OCI-LY3 (cell line): ENCODE data around the gene NAP1L1.

Source experiments
- H2AFZ ChIP-seq: fragments of 200-600, 300-600 bp; shearing (Covaris generic); 2 replicates; pipeline ENCODE4 v1.6.0; 2014; ENCODE audit warnings: antibody characterized with exemption, low read depth, low read length
- H3K27ac ChIP-seq: fragments of 200-600, 300-600 bp; sonication (generic); 2 replicates; pipeline ENCODE4 v1.5.1; 2014; ENCODE audit warnings: mild to moderate bottlenecking, low read length, moderate library complexity, mixed read lengths
- H3K27me3 ChIP-seq: fragments of 200-600, 300-600 bp; sonication (generic); 2 replicates; pipeline ENCODE4 v1.6.1; 2014; ENCODE audit warnings: low read depth, low read length, mixed read lengths
- H3K36me3 ChIP-seq: fragments of 200-600, 300-600 bp; sonication (generic); replicated peaks from 2 replicates; pipeline ENCODE3; 2014; ENCODE audit warnings: low read depth, low read length, mixed read lengths
- H3K4me1 ChIP-seq: fragments of 300-600, 200-600 bp; sonication (generic); 2 replicates; pipeline ENCODE4 v1.6.1; 2014; ENCODE audit warnings: low read length, mixed read lengths
- H3K4me2 ChIP-seq: fragments of 200-600, 300-600 bp; sonication (generic); 2 replicates; pipeline ENCODE4 v1.6.1; 2014; ENCODE audit warnings: low read length, mixed read lengths
- H3K4me3 ChIP-seq: fragments of 300-600, 200-600 bp; sonication (generic); 2 replicates; pipeline ENCODE4 v1.5.1; 2014; ENCODE audit warnings: antibody characterized with exemption, mild to moderate bottlenecking, low read length, moderate library complexity
- H3K79me2 ChIP-seq: fragments of 300-600, 200-600 bp; shearing (Covaris generic); 2 replicates; pipeline ENCODE4 v1.6.1; 2014; ENCODE audit warnings: mild to moderate bottlenecking, low read length, mixed read lengths
- H3K9ac ChIP-seq: fragments of 300-600, 200-600 bp; shearing (Covaris generic); 2 replicates; pipeline ENCODE4 v1.6.0; 2014; ENCODE audit warnings: mild to moderate bottlenecking, low read length, moderate library complexity
- H3K9me3 ChIP-seq: fragments of 200-600, 300-600 bp; shearing (Covaris generic); 2 replicates; pipeline ENCODE4 v1.6.1; 2014; ENCODE audit warnings: low read length, mixed read lengths; ENCODE audit not compliant: insufficient read depth
- H4K20me1 ChIP-seq: fragments of 200-600, 300-600 bp; sonication (generic); 2 replicates; pipeline ENCODE4 v1.6.1; 2016; ENCODE audit warnings: low read length, mixed read lengths; ENCODE audit not compliant: insufficient read depth
- EZH2phosphoT487 ChIP-seq: fragments of 200-600 bp; shearing (Covaris generic); IDR thresholded peaks from 2 replicates; pipeline ENCODE4 v1.6.1; 2018; ENCODE audit warnings: antibody characterized with exemption, mixed run types, low read depth
- TF ChIP-seq, protein P1 (sequence below): fragments of 200-600, 300-600 bp; sonication (generic); IDR thresholded peaks from 2 replicates; pipeline ENCODE4 v1.5.1; 2014; ENCODE audit warnings: antibody characterized with exemption, low read length, low read depth

The NAP1L1 gene

DNA sequence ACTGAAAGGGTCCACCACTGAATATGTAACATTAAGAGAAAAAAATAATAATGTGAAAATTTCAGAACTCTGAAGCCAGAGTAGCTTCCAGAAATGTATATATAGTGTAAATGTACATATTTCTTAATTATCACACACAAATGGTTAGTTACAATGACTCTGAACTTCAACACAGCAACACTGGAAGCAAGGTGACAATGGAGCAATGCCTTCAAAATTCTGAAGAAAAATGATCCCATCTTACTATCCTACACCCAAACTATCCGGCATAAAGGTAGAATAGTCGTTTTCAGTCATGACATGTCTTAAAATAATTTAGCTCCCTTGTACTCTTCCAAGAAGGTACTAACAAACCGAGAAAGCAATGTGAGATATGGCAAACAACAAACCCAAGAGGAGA is 11.9 kb downstream of the NAP1L1 start:
- no peak overlapping the region for H3K4me2 ChIP-seq
- no peak overlapping the region for H3K4me3 ChIP-seq
- H3K27ac ChIP-seq: no peak overlapping the region
- peaks cover 100% of the 10 kb centered on the region for H3K79me2 ChIP-seq
- no peaks in the 10 kb centered on the region for H3K9me3 ChIP-seq
- H3K36me3 ChIP-seq: peaks cover 59% of the 10 kb centered on the region
- peaks cover 18% of the 10 kb centered on the region for H3K4me1 ChIP-seq
- no peak for TF ChIP-seq EZH2phosphoT487
- TF ChIP-seq, protein P1, sequence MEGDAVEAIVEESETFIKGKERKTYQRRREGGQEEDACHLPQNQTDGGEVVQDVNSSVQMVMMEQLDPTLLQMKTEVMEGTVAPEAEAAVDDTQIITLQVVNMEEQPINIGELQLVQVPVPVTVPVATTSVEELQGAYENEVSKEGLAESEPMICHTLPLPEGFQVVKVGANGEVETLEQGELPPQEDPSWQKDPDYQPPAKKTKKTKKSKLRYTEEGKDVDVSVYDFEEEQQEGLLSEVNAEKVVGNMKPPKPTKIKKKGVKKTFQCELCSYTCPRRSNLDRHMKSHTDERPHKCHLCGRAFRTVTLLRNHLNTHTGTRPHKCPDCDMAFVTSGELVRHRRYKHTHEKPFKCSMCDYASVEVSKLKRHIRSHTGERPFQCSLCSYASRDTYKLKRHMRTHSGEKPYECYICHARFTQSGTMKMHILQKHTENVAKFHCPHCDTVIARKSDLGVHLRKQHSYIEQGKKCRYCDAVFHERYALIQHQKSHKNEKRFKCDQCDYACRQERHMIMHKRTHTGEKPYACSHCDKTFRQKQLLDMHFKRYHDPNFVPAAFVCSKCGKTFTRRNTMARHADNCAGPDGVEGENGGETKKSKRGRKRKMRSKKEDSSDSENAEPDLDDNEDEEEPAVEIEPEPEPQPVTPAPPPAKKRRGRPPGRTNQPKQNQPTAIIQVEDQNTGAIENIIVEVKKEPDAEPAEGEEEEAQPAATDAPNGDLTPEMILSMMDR: no peak
- H3K9ac ChIP-seq: no peak overlapping the region
- H3K27me3 ChIP-seq: no peaks in the 10 kb centered on the region
- no peak overlapping the region for H2AFZ ChIP-seq
- peaks cover 99% of the 10 kb centered on the region for H4K20me1 ChIP-seq

DNA sequence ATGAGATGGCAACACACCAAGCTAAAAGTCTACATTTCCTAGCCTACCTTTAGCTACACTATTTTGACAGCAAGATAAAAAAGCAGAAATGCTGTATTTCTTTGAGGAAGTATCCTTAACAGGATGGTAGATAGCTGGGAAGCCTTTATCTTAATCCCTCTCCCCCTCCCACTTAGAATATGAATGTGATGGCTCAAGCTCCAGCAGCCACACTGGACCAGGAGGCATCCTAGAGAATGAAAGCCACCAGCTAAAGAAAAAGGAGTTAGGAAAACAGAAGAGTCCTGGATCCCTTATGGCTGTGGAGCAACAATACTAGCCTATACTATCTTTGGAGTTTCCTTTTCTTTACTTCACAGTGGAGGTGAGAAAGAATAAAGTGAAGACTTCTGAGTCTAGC is 15.1 kb downstream of the NAP1L1 start:
- Histone ChIP-seq H3K4me1 (peaks cover under 1% of the 10 kb centered on the region), H3K9me3 (0 out of 2 replicates have a peak, but pooled peaks cover 2% of the 10 kb centered on the region), H3K4me2 (no peak overlapping the region), H3K27ac (no peak overlapping the region), H2AFZ (no peak overlapping the region), H3K27me3 (no peaks in the 10 kb centered on the region), H4K20me1 (peaks cover 90% of the 10 kb centered on the region), H3K36me3 (peaks cover 85% of the 10 kb centered on the region), H3K4me3 (no peak overlapping the region), H3K9ac (no peak overlapping the region), H3K79me2 (peaks cover 100% of the 10 kb centered on the region)
- TF ChIP-seq EZH2phosphoT487: no peak
- TF ChIP-seq, protein P1: no peak

DNA sequence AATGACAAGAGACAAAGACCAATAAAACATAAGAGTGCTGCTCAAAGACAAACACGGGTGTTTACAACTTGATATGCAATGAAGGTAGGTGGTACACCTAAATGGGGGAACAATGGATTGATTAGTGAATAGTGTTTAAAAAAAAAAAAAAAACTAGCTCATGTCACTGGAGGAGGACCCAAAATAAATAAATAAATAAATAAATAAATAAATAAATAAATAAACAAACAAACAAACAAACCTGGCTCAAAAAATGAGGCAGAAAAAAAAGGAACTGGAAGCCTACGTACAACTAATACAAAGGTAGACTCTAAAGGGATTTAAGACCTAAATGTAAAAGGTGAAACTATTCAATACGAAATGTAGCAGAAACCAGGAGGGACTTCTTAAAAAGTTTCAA is 18.6 kb downstream of the NAP1L1 start:
- H3K79me2 ChIP-seq: peaks cover 100% of the 10 kb centered on the region
- no peak overlapping the region for H3K27ac ChIP-seq
- H4K20me1 ChIP-seq: peaks cover 90% of the 10 kb centered on the region
- TF ChIP-seq, protein P1: no peak
- TF ChIP-seq EZH2phosphoT487: no peak
- H3K4me1 ChIP-seq: no peaks in the 10 kb centered on the region; the same call in none of the 2 replicates
- no peak overlapping the region for H3K4me2 ChIP-seq
- H3K4me3 ChIP-seq: no peak overlapping the region
- no peaks in the 10 kb centered on the region for H3K27me3 ChIP-seq
- peaks cover 82% of the 10 kb centered on the region for H3K36me3 ChIP-seq
- H3K9me3 ChIP-seq: 0 out of 2 replicates have a peak, but pooled peaks cover 2% of the 10 kb centered on the region
- H2AFZ ChIP-seq: no peak overlapping the region
- H3K9ac ChIP-seq: no peak overlapping the region

DNA sequence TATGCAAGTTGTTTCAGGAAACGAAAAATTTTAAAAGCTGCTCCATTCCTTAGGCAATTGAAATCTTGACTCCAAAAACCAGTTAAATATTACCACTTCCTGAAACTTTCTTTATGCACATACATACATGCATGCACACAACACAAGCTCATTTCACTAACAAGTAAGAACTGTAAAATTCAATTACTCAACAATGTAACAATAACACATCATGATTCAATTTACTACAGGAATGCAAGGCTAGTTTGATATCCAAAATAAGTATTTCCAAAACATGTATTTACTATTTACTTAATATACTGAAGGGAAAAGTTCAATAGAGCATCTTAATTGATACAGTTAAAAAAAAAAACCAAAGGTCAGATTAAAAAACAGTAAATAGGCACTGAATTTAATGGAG is 19.6 kb downstream of the NAP1L1 start:
- Histone ChIP-seq H3K9ac (no peak overlapping the region), H3K4me3 (no peak overlapping the region), H3K27me3 (no peaks in the 10 kb centered on the region), H3K4me1 (no peaks in the 10 kb centered on the region; the same call in none of the 2 replicates), H3K9me3 (0 out of 2 replicates have a peak, but pooled peaks cover 2% of the 10 kb centered on the region), H3K36me3 (peaks cover 77% of the 10 kb centered on the region), H3K4me2 (no peak overlapping the region), H2AFZ (no peak overlapping the region), H4K20me1 (peaks cover 89% of the 10 kb centered on the region), H3K79me2 (peaks cover 100% of the 10 kb centered on the region), H3K27ac (no peak overlapping the region)
- no peak for TF ChIP-seq EZH2phosphoT487
- TF ChIP-seq, protein P1: no peak
